Mammary epithelial cell (primary cell): ENCODE results near the gene MED12L.

Experiments used
- EZH2 ChIP-seq: IDR thresholded peaks from 2 replicates; pipeline ENCODE4 v1.6.1; 2012; ENCODE audit warnings: low read length, inconsistent platforms, borderline replicate concordance
- TF ChIP-seq, protein P1 (sequence below), 2 donors: IDR thresholded peaks in 1 of 2; conservative IDR thresholded peaks in 1 of 2; 2 replicates each; pipeline ENCODE4 v1.5.1; 2011 to 2012; ENCODE audit warnings: inconsistent platforms in 2 of 2, low read length in 2 of 2, mild to moderate bottlenecking in 2 of 2, control low read depth in 1 of 2, low read depth in 1 of 2; ENCODE audit not compliant: insufficient read depth in 1 of 2; ENCODE audit errors: extremely low read depth in 1 of 2

GRCh38 chr3:151307131-151307530 lies 221.7 kb downstream of the MED12L start:
- no peak for TF ChIP-seq EZH2
- TF ChIP-seq, protein P1, sequence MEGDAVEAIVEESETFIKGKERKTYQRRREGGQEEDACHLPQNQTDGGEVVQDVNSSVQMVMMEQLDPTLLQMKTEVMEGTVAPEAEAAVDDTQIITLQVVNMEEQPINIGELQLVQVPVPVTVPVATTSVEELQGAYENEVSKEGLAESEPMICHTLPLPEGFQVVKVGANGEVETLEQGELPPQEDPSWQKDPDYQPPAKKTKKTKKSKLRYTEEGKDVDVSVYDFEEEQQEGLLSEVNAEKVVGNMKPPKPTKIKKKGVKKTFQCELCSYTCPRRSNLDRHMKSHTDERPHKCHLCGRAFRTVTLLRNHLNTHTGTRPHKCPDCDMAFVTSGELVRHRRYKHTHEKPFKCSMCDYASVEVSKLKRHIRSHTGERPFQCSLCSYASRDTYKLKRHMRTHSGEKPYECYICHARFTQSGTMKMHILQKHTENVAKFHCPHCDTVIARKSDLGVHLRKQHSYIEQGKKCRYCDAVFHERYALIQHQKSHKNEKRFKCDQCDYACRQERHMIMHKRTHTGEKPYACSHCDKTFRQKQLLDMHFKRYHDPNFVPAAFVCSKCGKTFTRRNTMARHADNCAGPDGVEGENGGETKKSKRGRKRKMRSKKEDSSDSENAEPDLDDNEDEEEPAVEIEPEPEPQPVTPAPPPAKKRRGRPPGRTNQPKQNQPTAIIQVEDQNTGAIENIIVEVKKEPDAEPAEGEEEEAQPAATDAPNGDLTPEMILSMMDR (conservative IDR thresholded peaks at IDR 0.05 in 1 of 2, IDR thresholded peaks at IDR 0.05 in 1 of 2; ENCODE audit: extremely low read depth in 1 of 2, insufficient read depth in 1 of 2, low read depth in 1 of 2, low read length in 2 of 2): no peak
